Astrocyte of the spinal cord (primary cell): ENCODE results near the gene FGF21.
"Not testable (repeated sequence)": the region's sequence is repeated elsewhere in the genome, so short reads cannot be mapped to it uniquely, and the experiment has no call there.

Experiments
- DNase-seq: peaks from one replicate; pipeline ENCODE4 v3.0.0; 2011; ENCODE audit warnings: low read depth, low spot score
- H3K4me3 ChIP-seq: 2 replicates; pipeline ENCODE4 v1.5.1; 2011; ENCODE audit warnings: low read depth, mild to moderate bottlenecking, low read length, moderate library complexity
- CTCF ChIP-seq: IDR thresholded peaks from 2 replicates; pipeline ENCODE4 v1.5.1; 2012; ENCODE audit warnings: low read depth, mild to moderate bottlenecking, low read length, inconsistent platforms
- in situ Hi-C: cut with HindIII; loops from 2 replicates; pipeline ENCODE4 v1.10.0; 2017; ENCODE audit warnings: low sequenced_read_pairs

FGF21 gene

GRCh38 chr19:48714759-48715675, 40.3 kb upstream of the FGF21 start:
- in situ Hi-C loops, result no loop called here
- peak overlapping the region; percentile 61 for H3K4me3 ChIP-seq
- TF ChIP-seq CTCF, result no peak
- DNase-seq, result no peak

- no peak for DNase-seq
- in situ Hi-C loops, result no loop called here
- no peak overlapping the region for H3K4me3 ChIP-seq
Measured at GRCh38 chr19:48715681-48716171, 39.6 kb upstream of the FGF21 start.

GRCh38 chr19:48716562-48717291, 38.6 kb upstream of the FGF21 start:
- in situ Hi-C loops, result no loop called here
- TF ChIP-seq CTCF, result no peak
- H3K4me3 ChIP-seq, result peak overlapping the region; percentile 22
- DNase-seq, result peak; percentile 35

More at GRCh38 chr19:48715681-48716171, 39.6 kb upstream of the FGF21 start:
- TF ChIP-seq CTCF, result no peak

GRCh38 chr19:48718106-48718505, 37.2 kb upstream of the FGF21 start:
- in situ Hi-C loops, H3K4me3 ChIP-seq: not testable (repeated sequence)

GRCh38 chr19:48718711-48719231, 36.6 kb upstream of the FGF21 start:
- H3K4me3 ChIP-seq, result no peak overlapping the region
- TF ChIP-seq CTCF, result no peak
- DNase-seq, result no peak
- in situ Hi-C loops, result no loop called here

More at GRCh38 chr19:48718106-48718505, 37.2 kb upstream of the FGF21 start:
- DNase-seq, result not testable (repeated sequence)

- no peak for TF ChIP-seq CTCF
- DNase-seq, result no peak
- peak within 1 kb of the TSS; percentile 49 for H3K4me3 ChIP-seq
- in situ Hi-C loops, result no loop called here
Measured at GRCh38 chr19:48719263-48720171, 35.8 kb upstream of the FGF21 start, which contains the start of gene MAMSTR. Gene MAMSTR (minus strand): TSS chr19:48719725. CDS start chr19:48719031, 694 bp downstream.
